Stromal cell of bone marrow (primary cell): ENCODE measurements around the gene ZBTB22.

ENCODE experiments used
- DNase-seq: peaks from one replicate; pipeline ENCODE4 v3.0.0-alpha.2; 2012; ENCODE audit warnings: low read depth

ZBTB22 gene

DNA sequence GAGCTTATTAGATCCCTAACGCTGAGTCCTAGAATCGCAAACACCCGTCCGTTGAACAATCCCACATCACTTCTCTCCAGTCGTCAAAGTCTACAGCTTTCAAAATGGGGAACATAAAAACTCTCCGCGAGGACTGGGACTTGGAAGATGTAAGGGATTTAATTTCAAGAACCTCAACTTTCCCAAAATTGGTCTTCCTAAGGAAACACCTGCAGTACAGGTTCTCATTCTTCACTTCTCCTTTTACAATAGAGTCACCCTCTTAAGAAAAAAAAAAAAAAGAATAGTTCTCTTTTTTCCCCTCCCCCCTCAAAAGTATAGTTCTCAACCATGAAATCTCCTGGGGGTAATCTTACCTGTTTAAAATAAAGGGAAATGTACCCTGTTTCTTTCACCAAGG lies 6.6 kb upstream of the ZBTB22 start:
- DNase-seq: no peak

DNA sequence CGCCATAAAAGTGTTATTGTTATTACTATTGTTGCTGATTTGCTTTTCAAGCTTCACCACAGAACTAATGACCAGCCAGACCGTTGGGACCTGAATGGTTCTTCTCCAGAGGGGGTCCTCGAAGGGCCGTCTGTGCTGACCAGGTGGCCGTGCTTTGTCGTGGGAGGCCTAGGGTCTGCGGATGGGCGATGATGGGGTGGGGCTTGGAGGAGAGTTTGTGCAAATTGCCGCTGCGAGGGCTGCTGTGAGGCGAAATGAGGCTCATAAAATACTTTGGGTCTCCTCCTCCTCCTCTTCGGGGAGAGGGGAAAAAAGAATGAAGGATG lies 6.0 kb upstream of the ZBTB22 start:
- no peak for DNase-seq

DNA sequence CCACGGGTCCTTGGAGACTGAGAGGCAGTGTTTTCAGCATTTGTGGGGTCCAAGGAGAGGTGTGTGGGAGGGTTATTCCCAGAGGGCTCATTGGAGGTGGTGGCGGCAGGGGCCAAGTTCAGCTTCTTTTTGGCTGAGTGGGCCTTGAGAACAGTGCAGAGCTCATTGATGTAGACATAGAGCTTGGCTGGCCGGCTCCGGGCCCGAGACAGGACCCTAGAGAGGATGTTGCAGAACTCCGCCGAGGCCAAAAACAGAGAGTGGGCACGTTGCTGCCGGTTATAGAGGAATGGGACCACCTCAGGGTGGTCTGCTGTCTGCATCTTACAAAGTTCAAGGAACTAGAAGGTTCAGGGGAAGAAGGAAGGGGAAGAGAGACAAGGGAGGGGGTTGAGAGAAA lies 3.7 kb upstream of the ZBTB22 start:
- DNase-seq: no peak

- DNase-seq: peak; percentile 77
These were observed 3.0 kb upstream of the ZBTB22 start for GRCh38 chr6:33320315-33321181.

GRCh38 chr6:33319939-33320314 lies 2.4 kb upstream of the ZBTB22 start:
- DNase-seq: no peak

DNA sequence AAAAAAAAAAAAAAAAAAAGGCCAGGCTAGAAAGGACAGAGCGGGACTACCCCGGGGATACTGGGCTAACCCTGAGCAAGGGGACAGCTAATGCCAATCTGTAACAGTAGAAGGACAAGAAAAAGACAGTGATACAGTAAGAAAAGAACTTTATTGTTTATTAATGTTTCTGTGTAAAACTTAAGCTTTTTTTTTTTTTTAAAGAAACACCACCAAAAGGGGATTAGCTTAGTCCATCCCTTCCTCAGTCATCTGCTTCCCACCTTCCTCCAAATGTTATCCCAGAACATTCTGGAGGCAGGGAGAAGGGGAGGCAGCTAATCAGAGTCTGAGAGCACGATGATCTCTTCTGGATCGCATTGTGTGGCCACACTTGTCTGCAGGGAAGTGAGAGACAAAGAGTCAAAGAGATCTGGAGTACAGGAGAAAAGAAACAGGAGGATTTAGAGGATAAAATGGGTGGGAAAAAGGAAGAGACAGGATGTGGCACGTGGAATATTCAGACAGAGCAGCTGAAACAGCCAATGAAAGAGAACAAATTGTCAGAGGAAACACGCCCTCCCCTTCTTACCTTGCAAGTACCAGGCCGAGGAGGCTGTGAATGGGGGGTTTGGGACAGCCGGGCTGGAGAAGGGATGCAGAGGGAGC lies 1.0 kb upstream of the ZBTB22 start:
- no peak for DNase-seq

- no peak for DNase-seq
These were observed 200 bp downstream of the ZBTB22 start for GRCh38 chr6:33317419-33317668.

DNA sequence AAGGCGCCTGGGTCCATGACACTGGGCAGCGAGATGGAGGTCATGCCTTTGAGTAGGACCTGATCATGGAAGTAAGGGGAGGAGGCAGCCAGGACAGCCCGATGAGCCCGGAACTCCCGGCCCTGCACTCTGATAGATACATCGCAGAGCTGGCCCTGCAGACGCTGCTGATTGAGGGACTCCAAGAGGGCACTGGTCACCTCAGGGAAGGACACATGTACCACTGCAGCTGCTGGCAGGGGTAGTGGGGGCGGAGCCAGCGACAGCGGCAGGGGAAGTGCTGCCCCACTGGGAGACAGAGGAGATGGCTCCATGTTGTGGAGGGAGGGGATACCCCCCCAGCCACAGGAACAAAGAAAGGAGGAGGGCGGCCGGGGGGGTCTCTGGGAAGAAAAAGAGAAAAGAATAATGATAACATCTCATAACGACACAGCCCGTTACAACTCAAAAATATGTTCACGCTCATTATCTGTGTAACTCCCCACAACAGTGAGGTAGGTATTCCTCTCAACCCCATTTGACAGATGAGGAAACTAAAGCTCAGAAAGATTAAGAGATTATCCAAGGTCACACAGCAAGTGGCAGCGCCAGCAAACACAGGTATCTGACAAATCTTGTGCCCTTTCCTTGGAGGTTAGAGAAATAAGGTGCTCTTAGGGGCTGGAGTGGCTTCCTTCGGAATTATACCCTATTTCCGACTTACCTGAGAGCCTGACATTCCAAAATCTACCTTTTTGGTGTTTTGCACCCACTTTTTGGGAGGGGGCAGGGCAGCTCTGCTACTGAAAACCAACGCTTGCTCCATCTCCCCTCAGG lies 733 bp downstream of the ZBTB22 start:
- DNase-seq: no peak

- DNase-seq: no peak
These were observed 1.5 kb downstream of the ZBTB22 start for GRCh38 chr6:33315793-33316602.

GRCh38 chr6:33314943-33315792 lies 2.4 kb downstream of the ZBTB22 start:
- DNase-seq: no peak

GRCh38 chr6:33314515-33314942 lies 3.0 kb downstream of the ZBTB22 start:
- peak; percentile 74 for DNase-seq

- DNase-seq: no peak
These were observed 3.6 kb downstream of the ZBTB22 start, which contains the start of gene TAPBP for GRCh38 chr6:33313709-33314514. TAPBP (minus strand) TSS chr6:33314078; CDS start chr6:33314041, 37 bp downstream.

- DNase-seq: no peak
These were observed 4.3 kb downstream of the ZBTB22 start for GRCh38 chr6:33313105-33313708.

- DNase-seq: peak; percentile 64
These were observed 5.0 kb downstream of the ZBTB22 start for GRCh38 chr6:33312361-33313104.

DNA sequence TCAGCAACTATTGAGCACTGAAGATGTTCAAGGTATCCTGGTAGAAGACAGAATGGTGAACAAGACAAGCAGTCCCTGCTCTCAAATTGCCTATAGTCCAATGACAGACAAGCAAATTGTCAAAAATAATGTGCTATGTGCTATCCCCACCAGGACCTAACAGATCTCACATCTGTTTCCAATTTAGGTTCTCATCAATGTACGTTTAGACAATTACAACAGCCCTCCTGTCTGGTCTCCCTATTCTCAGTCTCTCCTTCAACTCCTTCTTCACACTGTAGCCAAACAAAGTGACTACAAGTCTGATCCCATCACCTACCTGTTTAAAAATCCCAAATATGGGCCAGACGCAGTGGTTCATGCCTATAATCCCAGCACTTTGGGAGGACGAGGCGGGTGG lies 11.2 kb downstream of the ZBTB22 start:
- DNase-seq: no peak

DNA sequence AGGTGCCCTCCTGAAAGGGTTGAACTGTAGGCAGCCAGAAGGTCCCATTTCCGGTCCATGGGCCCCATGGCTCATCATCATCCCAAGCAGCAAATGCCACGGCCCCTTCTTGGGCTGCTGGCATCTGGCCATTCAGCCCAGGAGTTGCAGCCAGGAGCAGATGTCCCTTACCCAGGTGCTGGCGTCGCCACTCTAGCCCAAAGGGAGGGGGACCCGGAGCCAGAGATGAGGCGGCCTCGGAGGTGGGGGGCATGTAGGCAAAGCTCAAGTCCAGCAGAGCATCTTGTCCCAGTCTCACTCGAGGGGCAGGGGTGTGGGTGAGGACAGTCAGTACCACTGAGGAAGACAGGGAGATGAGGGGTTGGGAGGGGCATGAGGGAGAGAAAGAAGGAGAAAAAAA lies 12.5 kb downstream of the ZBTB22 start:
- DNase-seq: no peak

DNA sequence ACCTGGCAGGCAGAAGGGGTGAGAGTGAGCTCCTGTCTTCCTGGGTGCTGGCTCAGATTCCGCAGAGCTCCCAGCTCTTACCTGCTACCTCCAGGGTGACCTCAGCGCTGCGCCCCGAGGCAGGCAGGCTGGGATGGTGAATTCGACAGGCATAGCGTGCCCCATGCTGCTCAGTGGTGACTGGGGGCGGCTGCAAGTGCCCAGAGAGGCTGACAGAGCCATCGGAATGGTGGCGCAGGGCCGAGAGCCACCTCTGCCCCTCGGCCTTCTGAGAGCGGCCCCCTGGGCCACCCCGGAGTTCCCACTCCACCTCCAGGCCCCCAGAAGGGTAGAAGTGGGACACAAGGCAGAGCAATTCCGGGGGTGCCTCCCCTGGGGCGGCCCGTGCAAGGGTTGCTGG lies 13.3 kb downstream of the ZBTB22 start:
- DNase-seq: no peak

- DNase-seq: no peak
These were observed 15.7 kb downstream of the ZBTB22 start for GRCh38 chr6:33301877-33302276.

DNA sequence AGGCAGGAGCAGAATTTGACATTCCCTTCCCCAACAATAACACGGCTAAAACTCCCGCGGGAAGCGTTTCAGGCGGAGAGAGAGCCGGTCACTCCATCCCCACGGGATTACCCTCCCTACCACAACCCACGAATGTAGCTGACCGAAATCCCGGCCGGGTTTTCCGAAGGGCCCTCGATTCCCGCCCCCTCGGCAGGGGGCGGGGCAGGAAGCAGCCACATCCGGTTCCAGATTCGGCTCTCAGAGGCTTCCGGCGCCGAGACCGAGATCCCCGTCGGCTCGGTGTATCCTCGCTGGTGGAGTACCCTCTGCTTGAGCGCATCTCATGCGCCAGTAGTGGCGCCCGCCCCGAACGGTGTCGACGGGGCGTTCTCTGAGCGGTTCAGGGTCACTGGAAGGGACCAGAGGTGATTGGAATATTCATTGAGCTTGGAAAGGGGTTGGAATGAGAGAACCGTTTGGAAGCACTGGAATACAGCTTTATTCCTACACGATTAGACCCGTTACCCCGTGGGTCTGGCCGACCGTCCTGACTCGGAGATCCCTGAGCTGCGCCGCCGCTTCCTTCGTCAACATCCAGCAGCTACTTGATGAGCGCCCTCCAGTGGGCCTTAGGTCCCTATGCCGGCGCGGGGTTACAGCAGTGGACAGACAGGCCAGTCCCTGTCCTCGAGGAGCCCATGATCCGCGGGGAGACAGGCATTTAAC lies 18.2 kb downstream of the ZBTB22 start:
- peak; percentile 88 for DNase-seq
